OCI-LY7 (cell line): ENCODE results near the gene GALNT10.

ENCODE experiments used
- EZH2phosphoT487 ChIP-seq: fragments of 200-600 bp; sonication (generic); IDR thresholded peaks from 2 replicates; pipeline ENCODE4 v1.6.1; 2018; ENCODE audit warnings: low read depth, borderline replicate concordance, mild to moderate bottlenecking, mixed run types, antibody characterized with exemption, low read length, moderate library complexity, mixed read lengths
- TF ChIP-seq, protein P1 (sequence below): fragments of 200-600 bp; sonication (generic); conservative IDR thresholded peaks from 2 replicates; pipeline ENCODE4 v1.5.1; 2014; ENCODE audit warnings: mild to moderate bottlenecking, antibody characterized with exemption, low read length, moderate library complexity, mixed read lengths

DNA sequence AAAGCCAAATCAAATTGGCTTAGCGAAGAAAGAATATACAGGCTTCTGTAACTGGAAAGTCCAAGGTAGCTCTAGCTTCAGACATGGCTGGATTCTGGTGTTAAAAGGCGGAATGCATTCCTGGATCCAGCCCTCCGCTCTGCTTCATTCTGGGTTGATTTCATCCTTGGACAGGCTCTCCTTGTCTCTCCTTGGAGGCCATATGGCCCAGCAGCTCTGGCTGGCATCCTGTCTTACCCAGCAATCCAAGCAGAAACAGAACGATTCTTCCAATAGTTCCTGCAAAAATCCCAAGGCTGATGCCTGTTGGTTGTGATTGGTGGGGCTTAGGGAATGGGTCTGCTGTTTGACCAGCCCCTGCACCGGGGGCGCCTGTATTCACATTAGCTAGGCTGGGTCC lies 218.3 kb downstream of the GALNT10 start:
- TF ChIP-seq, protein P1, sequence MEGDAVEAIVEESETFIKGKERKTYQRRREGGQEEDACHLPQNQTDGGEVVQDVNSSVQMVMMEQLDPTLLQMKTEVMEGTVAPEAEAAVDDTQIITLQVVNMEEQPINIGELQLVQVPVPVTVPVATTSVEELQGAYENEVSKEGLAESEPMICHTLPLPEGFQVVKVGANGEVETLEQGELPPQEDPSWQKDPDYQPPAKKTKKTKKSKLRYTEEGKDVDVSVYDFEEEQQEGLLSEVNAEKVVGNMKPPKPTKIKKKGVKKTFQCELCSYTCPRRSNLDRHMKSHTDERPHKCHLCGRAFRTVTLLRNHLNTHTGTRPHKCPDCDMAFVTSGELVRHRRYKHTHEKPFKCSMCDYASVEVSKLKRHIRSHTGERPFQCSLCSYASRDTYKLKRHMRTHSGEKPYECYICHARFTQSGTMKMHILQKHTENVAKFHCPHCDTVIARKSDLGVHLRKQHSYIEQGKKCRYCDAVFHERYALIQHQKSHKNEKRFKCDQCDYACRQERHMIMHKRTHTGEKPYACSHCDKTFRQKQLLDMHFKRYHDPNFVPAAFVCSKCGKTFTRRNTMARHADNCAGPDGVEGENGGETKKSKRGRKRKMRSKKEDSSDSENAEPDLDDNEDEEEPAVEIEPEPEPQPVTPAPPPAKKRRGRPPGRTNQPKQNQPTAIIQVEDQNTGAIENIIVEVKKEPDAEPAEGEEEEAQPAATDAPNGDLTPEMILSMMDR = no peak
- no peak for TF ChIP-seq EZH2phosphoT487
